HEK293 (cell line): ENCODE measurements around the gene OIP5.

Source experiments
- FEZF1 ChIP-seq: fragments of 450-650 bp; formaldehyde crosslinking; IDR thresholded peaks from 2 replicates; pipeline ENCODE4 v1.5.1; 2016; ENCODE audit warnings: missing biosample characterization, missing genetic modification characterization
- HOXA7 ChIP-seq: sonication (generic); formaldehyde crosslinking; IDR thresholded peaks from 2 replicates; pipeline ENCODE4 v1.8.1; 2022; ENCODE audit warnings: missing genetic modification reagents, borderline replicate concordance
- INSM2 ChIP-seq: fragments of 450-650 bp; formaldehyde crosslinking; IDR thresholded peaks from 2 replicates; pipeline ENCODE4 v1.5.1; 2016; ENCODE audit warnings: missing biosample characterization, missing genetic modification characterization
- KLF10 ChIP-seq: fragments of 450-650 bp; IDR thresholded peaks from 2 replicates; pipeline ENCODE4 v1.5.1; 2018; ENCODE audit warnings: missing biosample characterization, mild to moderate bottlenecking, missing genetic modification characterization
- SCRT2 ChIP-seq: fragments of 450-650 bp; formaldehyde crosslinking; IDR thresholded peaks from 2 replicates; pipeline ENCODE4 v1.5.1; 2016; ENCODE audit warnings: missing biosample characterization, missing genetic modification characterization
- SETDB1 ChIP-seq: IDR thresholded peaks from one replicate; pipeline ENCODE4 v1.6.1; 2017; ENCODE audit warnings: mild to moderate bottlenecking, low read length, moderate library complexity, mixed read lengths; ENCODE audit not compliant: insufficient read length
- SP3 ChIP-seq: fragments of 450-650 bp; formaldehyde crosslinking; IDR thresholded peaks from 2 replicates; pipeline ENCODE4 v1.5.1; 2016; ENCODE audit warnings: missing biosample characterization, missing genetic modification characterization
- ZBTB26 ChIP-seq: fragments of 450-650 bp; formaldehyde crosslinking; optimal IDR thresholded peaks from 2 replicates; pipeline ENCODE3; 2016; ENCODE audit warnings: missing biosample characterization, mild to moderate bottlenecking, missing genetic modification characterization
- ZBTB44 ChIP-seq: fragments of 450-650 bp; IDR thresholded peaks from 2 replicates; pipeline ENCODE4 v1.5.1; 2018; ENCODE audit warnings: missing biosample characterization, mild to moderate bottlenecking, missing genetic modification characterization
- ZEB2 ChIP-seq: fragments of 450-650 bp; formaldehyde crosslinking; IDR thresholded peaks from 2 replicates; pipeline ENCODE4 v1.5.1; 2016; ENCODE audit warnings: missing biosample characterization, missing genetic modification characterization
- ZNF121 ChIP-seq: fragments of 450-650 bp; formaldehyde crosslinking; IDR thresholded peaks from 2 replicates; pipeline ENCODE4 v1.5.1; 2016; ENCODE audit warnings: missing biosample characterization, missing genetic modification characterization
- ZNF16 ChIP-seq: fragments of 450-650 bp; formaldehyde crosslinking; IDR thresholded peaks from 2 replicates; pipeline ENCODE4 v1.5.1; 2016; ENCODE audit warnings: low read depth, missing biosample characterization, missing genetic modification characterization
- ZNF221 ChIP-seq: fragments of 450-650 bp; formaldehyde crosslinking; IDR thresholded peaks from 2 replicates; pipeline ENCODE4 v1.5.1; 2017; ENCODE audit warnings: missing biosample characterization, missing genetic modification characterization, borderline replicate concordance
- ZNF280D ChIP-seq: fragments of 450-650 bp; formaldehyde crosslinking; IDR thresholded peaks from 2 replicates; pipeline ENCODE4 v1.5.1; 2016; ENCODE audit warnings: missing biosample characterization, missing genetic modification characterization
- ZNF341 ChIP-seq: fragments of 450-650 bp; formaldehyde crosslinking; IDR thresholded peaks from 2 replicates; pipeline ENCODE4; 2016; ENCODE audit warnings: low read depth, missing biosample characterization, missing genetic modification characterization
- ZNF529 ChIP-seq: fragments of 450-650 bp; formaldehyde crosslinking; IDR thresholded peaks from 2 replicates; pipeline ENCODE4 v1.5.1; 2017; ENCODE audit warnings: missing genetic modification characterization, missing biosample characterization; ENCODE audit not compliant: insufficient replicate concordance
- ZNF558 ChIP-seq: fragments of 450-650 bp; formaldehyde crosslinking; IDR thresholded peaks from 2 replicates; pipeline ENCODE4 v1.5.1; 2016; ENCODE audit warnings: missing biosample characterization, missing genetic modification characterization
- ZNF600 ChIP-seq: fragments of 450-650 bp; formaldehyde crosslinking; IDR thresholded peaks from 2 replicates; pipeline ENCODE4 v1.5.1; 2016; ENCODE audit warnings: missing biosample characterization, missing genetic modification characterization
- ZNF621 ChIP-seq: fragments of 450-650 bp; formaldehyde crosslinking; IDR thresholded peaks from 2 replicates; pipeline ENCODE4 v1.5.1; 2017; ENCODE audit warnings: missing biosample characterization, missing genetic modification characterization
- ZNF660 ChIP-seq: fragments of 450-650 bp; IDR thresholded peaks from 2 replicates; pipeline ENCODE4 v1.5.1; 2018; ENCODE audit warnings: missing biosample characterization, mild to moderate bottlenecking, missing genetic modification characterization
- ZNF707 ChIP-seq: fragments of 450-650 bp; formaldehyde crosslinking; IDR thresholded peaks from 2 replicates; pipeline ENCODE4 v1.5.1; 2016; ENCODE audit warnings: missing biosample characterization, missing genetic modification characterization
- ZNF830 ChIP-seq: fragments of 450-650 bp; IDR thresholded peaks from 2 replicates; pipeline ENCODE4 v1.5.0; 2018; ENCODE audit warnings: missing biosample characterization, missing genetic modification characterization, low read depth, mild to moderate bottlenecking, moderate library complexity
- TF ChIP-seq, protein P1 (sequence below): fragments of 450-650 bp; formaldehyde crosslinking; conservative IDR thresholded peaks from 2 replicates; pipeline ENCODE4 v1.5.1; 2016; ENCODE audit warnings: low read depth, missing biosample characterization, missing genetic modification characterization
- TF ChIP-seq, protein P2 (sequence below): fragments of 450-650 bp; formaldehyde crosslinking; IDR thresholded peaks from 2 replicates; pipeline ENCODE4 v1.5.1; 2017; ENCODE audit warnings: missing biosample characterization, missing genetic modification characterization

Gene OIP5

DNA sequence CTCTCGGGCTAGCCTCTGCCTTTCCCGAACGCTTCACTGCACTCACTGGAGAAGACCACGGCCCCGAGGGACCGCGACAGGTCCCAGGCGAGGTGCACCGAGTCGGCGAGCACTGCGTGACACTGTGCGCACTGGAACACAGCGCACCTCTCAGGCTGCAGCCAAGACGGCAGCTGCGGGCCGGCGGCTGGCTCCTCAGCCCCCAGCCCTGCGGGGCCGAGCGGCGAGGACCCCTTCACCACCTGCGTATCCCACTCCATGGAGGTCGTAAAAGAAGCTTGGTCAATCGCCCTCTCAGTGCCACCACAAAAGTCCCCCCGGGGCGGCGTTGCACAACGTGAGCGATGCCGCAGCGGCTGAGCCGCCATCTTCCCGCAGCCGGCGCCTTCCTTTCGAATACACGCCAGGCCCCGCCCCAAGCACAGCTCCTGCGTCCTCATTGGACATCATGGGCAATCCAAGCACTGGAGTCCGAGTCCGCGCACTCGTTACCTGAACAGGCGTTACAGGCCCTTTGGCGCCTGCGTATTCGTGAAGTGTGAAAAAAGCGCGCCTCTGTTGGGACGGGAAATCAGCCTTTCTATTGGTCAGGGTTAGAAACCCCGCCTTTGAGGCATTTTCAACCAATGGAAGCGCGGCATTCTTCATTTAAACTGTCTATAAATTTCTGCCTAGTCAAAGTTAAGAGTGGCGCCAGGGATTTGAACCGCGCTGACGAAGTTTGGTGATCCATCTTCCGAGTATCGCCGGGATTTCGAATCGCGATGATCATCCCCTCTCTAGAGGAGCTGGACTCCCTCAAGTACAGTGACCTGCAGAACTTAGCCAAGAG lies at the start of gene OIP5, which contains the start of gene NUSAP1 (continued):
- peak; percentile 86 for TF ChIP-seq SCRT2 (tag by site-specific recombination)
- TF ChIP-seq KLF10 (tag by site-specific recombination) = peak; percentile 24; the same call in 1 of the 2 replicates
- peak; percentile 53 for TF ChIP-seq SETDB1
- no peak for TF ChIP-seq ZNF558 (tag by site-specific recombination)
- peak; percentile 61 for TF ChIP-seq SP3 (tag by site-specific recombination)
- TF ChIP-seq ZNF621 (tag by site-specific recombination) = no peak
- no peak for TF ChIP-seq INSM2 (tag by site-specific recombination)
- TF ChIP-seq FEZF1 (tag by site-specific recombination) = no peak
- no peak for TF ChIP-seq ZNF529 (tag by site-specific recombination)
- TF ChIP-seq ZNF221 = no peak
- no peak for TF ChIP-seq ZNF707 (tag by site-specific recombination)
- TF ChIP-seq, protein P1, sequence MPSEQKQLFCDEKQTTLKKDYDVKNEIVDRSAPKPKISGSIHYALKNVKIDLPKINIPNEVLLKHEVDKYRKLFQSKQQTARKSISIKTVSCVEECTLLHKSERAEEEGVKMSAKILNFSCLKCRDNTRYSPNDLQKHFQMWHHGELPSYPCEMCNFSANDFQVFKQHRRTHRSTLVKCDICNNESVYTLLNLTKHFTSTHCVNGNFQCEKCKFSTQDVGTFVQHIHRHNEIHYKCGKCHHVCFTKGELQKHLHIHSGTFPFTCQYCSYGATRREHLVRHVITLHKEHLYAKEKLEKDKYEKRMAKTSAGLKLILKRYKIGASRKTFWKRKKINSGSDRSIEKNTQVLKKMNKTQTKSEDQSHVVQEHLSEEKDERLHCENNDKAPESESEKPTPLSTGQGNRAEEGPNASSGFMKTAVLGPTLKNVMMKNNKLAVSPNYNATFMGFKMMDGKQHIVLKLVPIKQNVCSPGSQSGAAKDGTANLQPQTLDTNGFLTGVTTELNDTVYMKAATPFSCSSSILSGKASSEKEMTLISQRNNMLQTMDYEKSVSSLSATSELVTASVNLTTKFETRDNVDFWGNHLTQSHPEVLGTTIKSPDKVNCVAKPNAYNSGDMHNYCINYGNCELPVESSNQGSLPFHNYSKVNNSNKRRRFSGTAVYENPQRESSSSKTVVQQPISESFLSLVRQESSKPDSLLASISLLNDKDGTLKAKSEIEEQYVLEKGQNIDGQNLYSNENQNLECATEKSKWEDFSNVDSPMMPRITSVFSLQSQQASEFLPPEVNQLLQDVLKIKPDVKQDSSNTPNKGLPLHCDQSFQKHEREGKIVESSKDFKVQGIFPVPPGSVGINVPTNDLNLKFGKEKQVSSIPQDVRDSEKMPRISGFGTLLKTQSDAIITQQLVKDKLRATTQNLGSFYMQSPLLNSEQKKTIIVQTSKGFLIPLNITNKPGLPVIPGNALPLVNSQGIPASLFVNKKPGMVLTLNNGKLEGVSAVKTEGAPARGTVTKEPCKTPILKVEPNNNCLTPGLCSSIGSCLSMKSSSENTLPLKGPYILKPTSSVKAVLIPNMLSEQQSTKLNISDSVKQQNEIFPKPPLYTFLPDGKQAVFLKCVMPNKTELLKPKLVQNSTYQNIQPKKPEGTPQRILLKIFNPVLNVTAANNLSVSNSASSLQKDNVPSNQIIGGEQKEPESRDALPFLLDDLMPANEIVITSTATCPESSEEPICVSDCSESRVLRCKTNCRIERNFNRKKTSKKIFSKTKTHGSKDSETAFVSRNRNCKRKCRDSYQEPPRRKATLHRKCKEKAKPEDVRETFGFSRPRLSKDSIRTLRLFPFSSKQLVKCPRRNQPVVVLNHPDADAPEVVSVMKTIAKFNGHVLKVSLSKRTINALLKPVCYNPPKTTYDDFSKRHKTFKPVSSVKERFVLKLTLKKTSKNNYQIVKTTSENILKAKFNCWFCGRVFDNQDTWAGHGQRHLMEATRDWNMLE = no peak; the same call in 1 of the 2 replicates
- TF ChIP-seq ZNF16 (tag by site-specific recombination) = no peak
- peak; percentile 76; the same call in 1 of the 2 replicates for TF ChIP-seq ZEB2
- no peak for TF ChIP-seq ZNF280D (tag by site-specific recombination)
- TF ChIP-seq ZBTB44 (tag by site-specific recombination) = peak; percentile 38; the same call in 1 of the 2 replicates
- TF ChIP-seq ZNF660 = peak; percentile 46; the same call in 1 of the 2 replicates
- TF ChIP-seq ZNF830 (tag by site-specific recombination) = no peak
- TF ChIP-seq ZBTB26 (tag by site-specific recombination) = peak; percentile 70
- TF ChIP-seq, protein P2, sequence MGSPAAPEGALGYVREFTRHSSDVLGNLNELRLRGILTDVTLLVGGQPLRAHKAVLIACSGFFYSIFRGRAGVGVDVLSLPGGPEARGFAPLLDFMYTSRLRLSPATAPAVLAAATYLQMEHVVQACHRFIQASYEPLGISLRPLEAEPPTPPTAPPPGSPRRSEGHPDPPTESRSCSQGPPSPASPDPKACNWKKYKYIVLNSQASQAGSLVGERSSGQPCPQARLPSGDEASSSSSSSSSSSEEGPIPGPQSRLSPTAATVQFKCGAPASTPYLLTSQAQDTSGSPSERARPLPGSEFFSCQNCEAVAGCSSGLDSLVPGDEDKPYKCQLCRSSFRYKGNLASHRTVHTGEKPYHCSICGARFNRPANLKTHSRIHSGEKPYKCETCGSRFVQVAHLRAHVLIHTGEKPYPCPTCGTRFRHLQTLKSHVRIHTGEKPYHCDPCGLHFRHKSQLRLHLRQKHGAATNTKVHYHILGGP (tag by site-specific recombination) = no peak
- no peak for TF ChIP-seq HOXA7
- TF ChIP-seq ZNF121 (tag by site-specific recombination) = no peak
- peak; percentile 84 for TF ChIP-seq ZNF600 (tag by site-specific recombination)
- no peak; the same call in 1 of the 2 replicates for TF ChIP-seq ZNF341 (tag by site-specific recombination)
